ENCODE results near the gene PVALEF.

The PVALEF gene

DNA sequence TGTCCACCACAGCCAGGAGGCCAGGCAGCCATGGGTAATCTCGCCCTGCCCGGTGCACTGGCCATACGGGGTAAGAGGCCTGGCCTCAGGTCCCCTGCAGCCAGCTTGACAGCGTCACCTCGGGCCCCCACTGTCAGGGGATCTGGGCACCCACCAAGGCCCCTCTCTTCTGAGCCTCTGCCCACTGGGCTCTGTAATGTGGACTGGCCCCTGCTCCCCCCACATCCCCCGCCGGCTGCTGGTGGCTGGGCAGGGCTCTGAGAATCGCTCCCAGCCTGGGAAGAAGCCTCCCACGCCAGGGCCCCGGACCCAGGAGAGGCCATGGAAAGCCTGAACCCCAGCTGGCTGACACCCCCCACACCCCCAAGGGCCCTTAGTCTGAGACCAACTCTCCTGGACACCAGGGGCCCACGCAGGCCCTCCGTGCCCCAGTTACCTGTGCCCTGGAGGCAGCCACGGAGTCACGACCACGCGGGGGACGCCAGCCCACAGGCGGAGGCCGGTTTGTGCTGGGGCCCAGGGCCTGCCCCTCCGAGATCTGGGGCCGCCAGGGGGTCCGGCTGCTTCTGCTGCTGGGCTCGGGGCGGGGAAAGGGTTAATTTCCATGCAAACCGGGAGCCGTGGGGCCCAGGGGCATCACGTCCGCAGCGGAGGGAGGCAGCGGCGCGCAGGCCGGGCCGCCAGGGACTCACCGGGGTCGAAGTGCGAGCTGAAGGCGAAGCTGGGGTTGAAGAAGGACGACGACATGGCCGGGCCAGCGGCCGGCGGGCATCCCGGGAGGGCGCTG lies at the start of gene PVALEF:
TSS of gene PVALEF (plus strand) at position 262 of the 787 bp plus-strand sequence. CDS start 15,720 bp downstream, outside the sequence.
- DNase-seq (peak in 1 of 2 donors; percentile 33), ATAC-seq (no peak)
- H3K27me3 Mint-ChIP-seq = peaks cover 7% of the 10 kb centered on the region
- H3K27ac Mint-ChIP-seq = no peak within 1 kb of the TSS
- peak within 1 kb of the TSS in 1 of 2 donors; percentile 77 for H3K4me3 Mint-ChIP-seq
- H3K4me1 Mint-ChIP-seq = peaks cover 40% of the 10 kb centered on the region
- H3K9me3 Mint-ChIP-seq = no peaks in the 10 kb centered on the region

DNA sequence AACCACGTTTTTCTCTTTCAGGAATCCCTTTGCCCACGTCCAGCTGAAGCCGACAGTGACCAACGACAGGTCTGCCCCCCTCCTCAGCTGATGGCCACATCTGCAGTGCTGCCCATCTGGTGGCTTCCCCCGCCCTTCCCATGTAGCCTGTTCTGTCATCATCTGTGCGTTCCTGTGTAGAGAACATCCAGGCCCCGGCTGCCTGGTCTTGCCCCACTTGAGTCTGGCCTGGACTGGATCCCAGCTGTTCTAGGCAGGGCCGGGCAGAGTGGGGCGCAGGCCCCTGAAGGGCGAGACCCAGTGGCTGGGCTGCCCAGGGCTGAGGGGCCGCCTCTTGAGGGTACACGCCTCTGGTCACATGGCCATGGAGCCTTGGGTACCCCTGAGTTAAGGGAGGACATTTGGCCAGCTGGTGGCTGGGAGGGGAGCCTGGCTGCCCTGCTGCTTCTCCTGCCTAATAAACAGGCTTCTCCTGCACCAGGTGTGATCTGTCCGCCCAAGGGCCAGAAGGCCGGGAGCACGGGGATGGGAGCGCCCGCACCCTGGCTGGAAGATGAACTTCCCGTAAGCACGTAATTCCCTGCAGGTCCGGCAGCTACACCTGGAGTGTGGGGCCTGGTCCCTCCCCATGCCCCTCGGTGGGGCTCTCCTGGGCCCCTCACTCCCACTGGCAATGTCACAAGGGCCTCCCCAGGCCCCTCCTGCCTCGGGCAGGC lies 49.4 kb upstream of the PVALEF start:
- peaks cover 6% of the 10 kb centered on the region for H3K4me1 Mint-ChIP-seq
- no peaks in the 10 kb centered on the region for H3K27me3 Mint-ChIP-seq
- H3K27ac Mint-ChIP-seq = peak overlapping the region in 1 of 2 donors; percentile 93
- no peak overlapping the region for H3K4me3 Mint-ChIP-seq
- ATAC-seq (no peak), DNase-seq (no peak)
- H3K9me3 Mint-ChIP-seq = no peaks in the 10 kb centered on the region

DNA sequence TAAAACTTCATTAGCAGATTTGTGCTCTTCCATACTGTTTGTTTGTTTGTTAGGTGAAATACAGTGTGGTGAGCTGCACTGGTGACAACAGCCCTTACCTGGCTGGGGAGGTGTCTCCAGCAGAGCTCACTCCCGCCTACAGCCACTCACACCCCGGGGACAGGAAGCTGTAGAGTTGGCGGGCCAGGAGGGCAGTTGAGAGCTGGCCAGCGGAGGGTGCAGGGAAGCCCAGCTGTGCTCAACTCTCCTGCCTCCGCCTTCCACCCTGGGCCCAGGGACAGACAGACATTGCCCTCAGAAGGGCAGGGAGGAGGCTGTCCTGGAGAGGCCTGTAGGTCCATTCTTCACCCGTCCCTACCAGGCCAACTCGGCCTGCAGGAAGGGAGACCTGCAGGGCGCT lies 48.6 kb upstream of the PVALEF start:
- Mint-ChIP-seq H3K27ac (peak overlapping the region in 1 of 2 donors; percentile 42), H3K9me3 (no peaks in the 10 kb centered on the region), H3K4me3 (no peak overlapping the region), H3K4me1 (peaks cover 6% of the 10 kb centered on the region), H3K27me3 (no peaks in the 10 kb centered on the region)
- ATAC-seq (no peak), DNase-seq (no peak)

DNA sequence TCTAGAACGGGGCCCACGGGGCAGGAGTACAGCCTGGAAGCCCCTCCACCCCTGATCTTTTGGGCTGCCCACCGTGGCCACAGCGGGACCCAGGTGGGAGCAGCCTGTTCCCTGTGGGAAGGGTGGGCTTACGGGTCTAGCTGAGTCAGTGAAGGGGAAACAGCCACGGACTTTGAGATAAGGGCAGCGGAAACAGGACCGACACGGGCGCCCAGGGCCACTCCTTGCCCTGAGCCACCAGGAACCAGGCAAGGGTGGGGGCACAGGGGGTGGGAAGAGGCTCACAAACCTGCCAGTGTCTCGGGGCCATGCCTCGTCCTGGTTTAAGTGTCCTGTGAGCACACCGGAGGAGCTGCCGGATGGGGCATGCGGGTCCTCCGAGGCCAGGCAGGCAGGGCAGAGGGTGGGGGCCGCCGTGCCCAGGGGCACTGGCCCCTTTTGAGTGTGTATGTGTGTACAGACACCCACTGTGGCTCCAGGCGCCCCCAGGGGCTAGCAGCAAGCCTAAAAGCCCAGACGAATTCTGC lies 47.6 kb upstream of the PVALEF start:
- no peak for ATAC-seq

DNA sequence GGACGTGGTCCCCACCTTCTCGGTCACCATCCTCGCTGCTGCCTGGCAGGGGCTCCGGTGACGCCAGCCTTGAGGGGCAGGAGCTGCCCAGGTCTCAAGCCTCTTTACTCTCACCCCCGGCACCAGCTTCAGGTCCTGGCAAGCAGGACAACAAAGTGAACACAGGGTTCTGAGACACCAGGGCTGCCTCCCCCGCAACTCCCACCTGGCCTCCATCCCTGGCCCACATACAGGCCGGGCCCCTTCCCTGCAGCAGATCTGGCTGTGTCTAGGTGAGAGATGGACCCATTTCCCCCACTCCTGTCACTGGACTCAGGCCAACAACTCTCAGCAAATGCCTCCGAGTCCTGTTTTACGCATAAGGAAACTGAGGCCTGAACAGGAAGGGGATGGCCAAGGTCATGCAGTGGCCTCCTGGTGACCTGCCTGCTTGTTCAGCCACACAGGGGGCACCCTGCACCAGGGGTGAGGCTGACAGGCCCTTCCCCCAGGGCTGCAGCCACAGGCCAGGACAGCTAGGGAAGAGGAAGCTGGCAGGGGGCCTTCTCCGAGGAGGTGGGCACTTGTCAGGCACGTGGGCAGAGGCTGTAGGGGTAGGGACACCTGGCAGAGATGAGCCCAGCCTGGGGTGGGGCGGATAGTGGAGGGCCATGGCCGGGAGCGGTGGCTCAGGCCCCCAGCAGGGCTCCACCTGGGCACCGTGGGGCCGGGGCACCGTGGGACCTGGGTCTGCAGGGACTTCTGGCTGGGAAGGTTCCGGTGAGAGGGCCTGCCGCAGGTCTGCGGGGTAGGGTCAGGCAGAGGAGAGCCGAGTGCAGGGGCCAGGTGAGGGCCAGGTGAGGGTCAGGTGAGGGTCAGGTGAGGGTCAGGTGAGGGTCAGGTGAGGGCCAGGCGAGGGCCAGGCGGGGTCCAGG lies 46.7 kb upstream of the PVALEF start:
- no peaks in the 10 kb centered on the region for H3K27me3 Mint-ChIP-seq
- no peak for DNase-seq
- no peak overlapping the region for H3K27ac Mint-ChIP-seq
- H3K4me1 Mint-ChIP-seq = peaks cover 6% of the 10 kb centered on the region
- peak; percentile 10 for ATAC-seq
- no peaks in the 10 kb centered on the region for H3K9me3 Mint-ChIP-seq
- H3K4me3 Mint-ChIP-seq = peak overlapping the region; percentile 58 to 62

More for the DNA sequence above, 47.6 kb upstream of the PVALEF start:
- Mint-ChIP-seq H3K4me1 (peaks cover 6% of the 10 kb centered on the region), H3K27ac (no peak overlapping the region), H3K27me3 (no peaks in the 10 kb centered on the region), H3K4me3 (no peak overlapping the region), H3K9me3 (no peaks in the 10 kb centered on the region)
- no peak for DNase-seq

DNA sequence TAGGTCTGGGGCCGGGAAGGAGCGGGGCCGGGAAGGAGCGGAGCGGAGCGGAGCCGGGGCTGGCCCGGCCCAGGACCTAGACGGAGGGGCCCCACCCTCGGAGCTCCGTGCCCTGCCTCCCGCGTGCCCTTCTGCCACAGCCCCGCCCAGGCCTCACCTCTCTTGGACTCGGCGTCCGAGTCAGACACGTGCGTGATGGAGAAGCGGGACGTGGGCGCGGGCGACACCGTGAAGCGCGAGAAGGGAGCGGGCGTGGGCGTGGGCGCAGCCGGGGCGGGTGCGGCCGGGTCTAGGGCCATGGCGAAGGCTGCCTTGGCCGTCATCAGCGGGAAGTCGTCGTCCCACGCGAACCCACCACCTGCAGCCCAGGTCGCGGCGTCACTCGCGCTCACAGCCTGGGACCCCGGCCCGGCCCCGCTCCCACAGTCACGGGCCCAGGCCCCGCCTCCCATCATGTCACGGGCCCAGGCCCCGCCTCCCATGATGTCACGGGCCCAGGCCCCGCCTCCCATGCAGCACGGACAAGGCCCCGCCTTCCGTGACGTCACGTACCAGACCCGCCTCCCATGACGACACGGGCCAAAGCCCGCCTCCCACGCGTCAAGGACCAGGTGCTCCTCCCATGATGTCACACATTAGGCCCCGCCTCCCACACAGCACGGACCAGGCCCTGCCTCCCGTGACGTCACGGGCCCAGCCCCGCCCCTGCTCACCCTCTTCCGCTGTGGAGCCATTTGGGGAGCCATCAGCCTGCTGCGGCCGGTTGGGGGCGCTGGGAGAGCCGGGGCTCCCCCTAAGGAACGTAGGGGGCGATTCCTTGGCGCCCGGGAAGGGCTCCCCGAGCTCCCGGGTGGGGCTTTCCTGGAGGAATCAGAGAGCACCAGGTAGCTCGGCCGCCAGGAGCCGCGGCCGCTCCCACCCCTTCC lies 45.8 kb upstream of the PVALEF start:
- peak; percentile 50 for ATAC-seq
- Mint-ChIP-seq H3K4me1 (peaks cover 6% of the 10 kb centered on the region), H3K27ac (peak overlapping the region in 1 of 2 donors; percentile 92)

DNA sequence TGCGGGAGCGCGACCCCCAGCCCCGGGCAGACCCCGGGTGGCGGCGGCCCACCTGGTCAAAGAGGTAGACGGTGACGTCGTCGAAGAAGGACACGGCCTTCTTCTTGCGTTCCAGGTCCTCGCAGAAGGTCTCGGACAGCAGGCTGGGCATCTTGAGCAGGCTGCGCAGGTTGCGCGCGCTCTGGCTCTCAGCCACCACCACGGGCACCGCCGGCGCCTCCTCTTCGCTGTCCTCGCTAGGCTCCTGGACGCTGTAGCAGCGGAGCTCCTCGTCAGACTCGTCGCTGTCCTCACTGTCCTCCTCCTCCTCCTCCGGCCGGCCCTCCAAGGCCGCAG lies 45.2 kb upstream of the PVALEF start:
- H3K9me3 Mint-ChIP-seq = no peaks in the 10 kb centered on the region
- H3K4me3 Mint-ChIP-seq = no peak overlapping the region
- peaks cover 6% of the 10 kb centered on the region for H3K4me1 Mint-ChIP-seq
- no peak overlapping the region for H3K27ac Mint-ChIP-seq
- H3K27me3 Mint-ChIP-seq = no peaks in the 10 kb centered on the region
- no peak for DNase-seq
- no peak for ATAC-seq

More for the DNA sequence above, 45.8 kb upstream of the PVALEF start:
- Mint-ChIP-seq H3K4me3 (peak overlapping the region; percentile 67 to 73), H3K27me3 (no peaks in the 10 kb centered on the region), H3K9me3 (no peaks in the 10 kb centered on the region)
- peak; percentile 84 to 85 for DNase-seq

DNA sequence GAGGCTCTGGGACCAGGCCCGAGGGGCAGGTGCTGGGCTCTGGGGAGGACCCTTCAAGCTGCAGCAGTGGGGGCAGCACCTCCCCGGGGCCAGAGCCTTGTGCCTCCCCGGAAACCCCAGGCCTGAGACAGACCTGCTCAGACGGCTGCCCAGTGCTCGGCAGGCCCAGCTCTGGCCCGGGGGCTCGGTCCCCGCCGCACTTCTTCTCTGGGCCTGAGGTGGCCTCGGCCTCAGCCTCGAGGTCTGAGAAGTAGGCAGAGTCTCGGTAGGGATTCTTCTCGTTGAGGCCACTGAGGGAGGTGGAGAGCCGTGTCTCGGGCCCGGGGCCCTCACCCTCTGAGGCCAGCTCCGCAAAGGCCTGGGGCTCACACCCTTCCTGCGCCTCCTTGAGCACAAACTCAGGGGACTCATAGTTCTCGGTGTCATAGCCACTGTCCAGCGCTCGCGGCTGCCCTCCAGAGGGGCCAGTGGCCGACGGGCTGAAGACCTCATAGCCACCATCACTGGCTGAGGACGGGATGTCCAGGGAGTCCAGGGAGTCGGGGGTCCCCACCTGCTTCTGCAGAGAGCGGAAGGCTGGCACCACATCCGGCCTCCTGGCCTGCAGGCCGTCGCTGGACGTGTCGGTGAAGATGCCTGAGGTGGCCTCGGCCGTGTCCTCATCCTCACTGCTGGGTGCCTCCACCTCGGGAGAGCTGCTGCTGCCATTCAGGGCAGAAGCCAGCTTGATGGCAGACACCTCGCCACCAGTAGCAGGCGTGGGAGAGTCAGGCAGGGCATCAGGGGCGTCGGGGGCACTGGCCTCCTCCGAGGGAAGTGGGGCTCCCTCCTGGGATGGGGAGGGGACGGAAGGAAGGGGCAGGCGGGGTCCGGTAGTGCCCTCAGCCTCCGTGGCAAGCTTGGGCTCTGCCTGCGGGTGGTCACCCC lies 44.3 kb upstream of the PVALEF start:
- H3K9me3 Mint-ChIP-seq = no peaks in the 10 kb centered on the region
- H3K27me3 Mint-ChIP-seq = no peaks in the 10 kb centered on the region
- no peak overlapping the region for H3K27ac Mint-ChIP-seq
- H3K4me1 Mint-ChIP-seq = peaks cover 6% of the 10 kb centered on the region
- no peak overlapping the region for H3K4me3 Mint-ChIP-seq
- DNase-seq = no peak
- ATAC-seq = no peak

DNA sequence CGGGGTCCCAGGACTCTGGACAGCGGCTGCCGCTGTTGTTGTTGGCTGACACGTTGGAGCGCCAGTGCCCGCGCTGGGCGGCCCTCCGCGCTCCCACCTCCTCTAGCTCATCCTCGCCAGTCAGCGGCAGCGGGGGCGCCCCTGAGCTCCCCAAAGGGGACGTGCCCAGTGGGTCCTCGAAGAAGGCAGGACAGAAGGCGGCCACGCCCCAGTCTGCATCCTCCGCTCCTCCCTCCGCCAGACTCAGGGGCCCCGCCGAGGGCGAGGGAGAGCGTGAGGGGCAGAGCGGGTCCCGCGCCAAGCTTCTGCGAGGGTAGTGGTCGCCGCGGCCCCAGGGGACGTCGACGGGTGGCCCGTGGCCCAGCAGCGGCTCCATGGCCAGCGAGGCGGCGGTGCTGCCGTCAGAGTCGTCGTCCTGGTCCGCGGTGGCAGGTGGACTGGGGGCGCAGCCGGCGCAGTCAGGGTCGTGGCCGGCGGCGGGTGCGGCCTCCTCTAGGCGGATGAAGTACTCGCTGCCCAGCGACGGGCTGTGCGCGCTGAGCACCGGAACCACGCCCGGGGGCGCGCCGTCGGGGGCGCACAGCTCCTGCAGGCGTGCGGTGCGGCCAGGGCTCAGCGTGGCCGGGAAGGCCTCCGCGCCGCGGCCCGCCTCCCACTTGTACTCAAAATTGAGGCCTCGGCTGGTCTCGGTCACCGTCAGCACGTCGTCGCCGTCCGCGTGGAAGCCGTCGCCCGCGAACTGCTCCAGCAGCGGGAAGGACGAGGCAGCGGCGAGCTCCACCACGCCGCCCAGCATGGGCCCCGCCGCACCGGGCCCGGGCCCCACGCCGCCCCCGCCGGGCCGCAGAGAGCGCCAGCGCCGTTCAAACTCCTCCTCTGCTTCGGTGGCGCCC lies 43.2 kb upstream of the PVALEF start:
- no peaks in the 10 kb centered on the region for H3K27me3 Mint-ChIP-seq
- peaks cover 6% of the 10 kb centered on the region for H3K4me1 Mint-ChIP-seq
- ATAC-seq (no peak), DNase-seq (no peak)
- no peak overlapping the region for H3K4me3 Mint-ChIP-seq
- H3K27ac Mint-ChIP-seq = no peak overlapping the region
- no peaks in the 10 kb centered on the region for H3K9me3 Mint-ChIP-seq

DNA sequence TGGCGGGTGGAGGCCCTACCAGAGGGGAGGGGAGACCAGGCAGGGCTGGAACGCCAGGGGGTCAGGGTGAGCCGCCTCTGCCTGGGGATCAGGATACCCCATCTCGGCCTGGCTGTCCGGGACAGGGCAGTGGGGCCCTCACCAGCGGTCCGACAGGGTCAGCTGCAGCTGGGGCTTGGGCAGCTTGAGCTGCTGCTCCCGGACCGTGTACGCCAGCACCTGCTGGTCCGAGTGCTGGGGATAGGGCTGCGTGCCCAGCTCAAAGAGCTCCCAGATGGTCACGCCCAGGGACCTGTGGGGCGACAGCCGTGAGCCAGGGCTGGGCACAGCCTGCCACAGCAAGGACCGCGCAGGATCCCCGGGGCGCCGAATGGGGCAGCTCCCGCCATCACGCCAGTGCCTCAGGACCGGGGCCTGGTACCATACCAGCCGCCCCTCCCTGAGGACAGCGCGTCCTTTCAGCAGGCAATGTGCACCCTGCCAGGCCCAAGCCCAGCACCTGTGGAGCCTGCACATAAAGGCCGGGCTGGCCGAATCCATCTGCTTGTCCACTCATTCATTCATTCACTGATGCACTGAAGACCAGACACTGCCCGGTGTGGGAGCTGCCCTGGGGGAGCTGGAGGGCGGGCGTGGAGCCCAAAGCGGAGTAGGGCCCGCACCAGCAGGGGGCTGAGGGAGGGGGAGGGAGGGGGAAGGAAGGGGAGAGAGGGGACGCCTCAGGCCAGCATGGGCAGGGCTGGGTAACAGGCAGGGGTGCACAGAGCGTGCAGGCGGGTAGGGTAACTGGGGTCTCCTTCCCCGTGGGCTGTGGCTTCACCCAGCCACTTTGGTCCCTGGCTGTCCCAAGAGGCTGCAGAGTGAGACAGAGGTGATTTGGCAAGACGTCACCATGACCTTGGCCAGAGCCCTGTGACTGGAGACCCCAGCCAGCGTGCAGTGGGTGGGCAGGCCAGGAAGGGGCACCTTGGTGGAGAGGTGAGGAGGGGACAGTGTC lies 42.0 kb upstream of the PVALEF start:
- Mint-ChIP-seq H3K4me1 (peaks cover 6% of the 10 kb centered on the region), H3K27me3 (no peaks in the 10 kb centered on the region), H3K9me3 (no peaks in the 10 kb centered on the region), H3K27ac (no peak overlapping the region), H3K4me3 (no peak overlapping the region)
- ATAC-seq (no peak), DNase-seq (no peak)

DNA sequence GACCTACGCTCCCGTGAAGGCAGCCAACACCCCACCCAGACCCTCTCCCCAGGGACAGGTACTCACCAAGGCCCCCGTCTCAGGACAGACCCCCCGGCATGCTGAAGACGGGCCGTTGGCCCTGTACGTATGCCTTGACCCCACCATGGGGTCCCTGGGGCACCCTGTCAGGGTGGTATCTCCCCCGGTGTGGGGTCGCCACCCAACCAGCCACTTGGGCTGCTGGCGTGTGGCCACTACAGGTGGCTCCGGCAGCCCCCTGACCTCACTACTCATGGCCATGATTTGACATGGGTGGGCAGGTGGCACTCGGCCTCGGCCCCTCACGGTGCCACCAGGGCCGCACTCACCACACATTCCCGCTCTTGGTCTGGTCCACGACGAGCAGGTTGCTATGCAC lies 40.9 kb upstream of the PVALEF start:
- Mint-ChIP-seq H3K27ac (no peak overlapping the region), H3K4me1 (no peaks in the 10 kb centered on the region), H3K27me3 (no peaks in the 10 kb centered on the region), H3K9me3 (no peaks in the 10 kb centered on the region), H3K4me3 (no peak overlapping the region)
- ATAC-seq (no peak), DNase-seq (no peak)

DNA sequence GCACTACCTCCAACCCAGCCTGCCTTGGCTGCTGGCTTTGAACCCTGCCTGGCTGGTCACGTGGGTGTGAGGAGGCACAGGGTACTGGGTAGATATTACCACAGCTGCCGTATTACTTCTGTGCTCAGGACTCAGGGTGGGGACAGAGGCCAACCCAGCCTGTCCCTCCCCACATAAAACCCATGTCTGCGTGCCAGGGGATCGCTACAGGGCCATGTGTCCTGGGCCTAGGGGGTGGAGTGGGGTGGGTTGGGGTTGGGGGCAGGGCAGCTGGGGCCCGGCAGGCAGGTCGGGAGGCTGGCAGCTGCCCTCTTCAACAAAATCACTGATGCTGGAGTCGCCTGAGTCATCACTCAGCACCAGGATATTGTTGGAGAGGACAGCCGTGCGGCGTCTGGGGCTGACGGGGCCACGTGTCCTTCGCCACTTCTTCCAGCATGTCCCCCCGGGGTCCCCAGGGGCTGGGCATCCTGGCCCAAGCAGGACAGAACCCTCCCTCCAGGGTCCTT lies 39.7 kb upstream of the PVALEF start:
- H3K4me1 Mint-ChIP-seq = no peaks in the 10 kb centered on the region
- no peaks in the 10 kb centered on the region for H3K9me3 Mint-ChIP-seq
- no peak overlapping the region for H3K27ac Mint-ChIP-seq
- H3K27me3 Mint-ChIP-seq = no peaks in the 10 kb centered on the region
- no peak for DNase-seq
- H3K4me3 Mint-ChIP-seq = no peak overlapping the region
- no peak for ATAC-seq
